ENCODE measurements around the gene INHBB.

DNA sequence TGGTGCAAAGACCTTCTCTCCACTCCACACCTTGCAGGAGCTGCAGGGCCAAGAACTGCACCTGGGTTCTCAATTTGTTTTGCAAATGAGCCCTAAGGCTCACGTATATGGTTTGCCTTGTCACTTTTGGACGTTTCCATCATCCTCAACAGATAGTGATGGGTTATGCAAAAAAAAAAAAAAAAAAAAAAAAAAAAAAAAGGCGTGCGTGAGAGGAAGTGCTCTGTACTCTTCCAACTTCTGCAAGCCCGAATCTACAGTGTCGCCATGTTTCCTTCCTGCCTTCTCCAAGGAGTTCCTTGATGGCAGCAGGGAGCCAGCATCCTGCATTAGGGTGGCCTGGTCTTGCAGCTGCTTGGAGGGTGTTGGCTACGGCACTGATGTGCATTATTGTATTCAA lies 4.0 kb upstream of the INHBB start:
- TF ChIP-seq, protein P1, sequence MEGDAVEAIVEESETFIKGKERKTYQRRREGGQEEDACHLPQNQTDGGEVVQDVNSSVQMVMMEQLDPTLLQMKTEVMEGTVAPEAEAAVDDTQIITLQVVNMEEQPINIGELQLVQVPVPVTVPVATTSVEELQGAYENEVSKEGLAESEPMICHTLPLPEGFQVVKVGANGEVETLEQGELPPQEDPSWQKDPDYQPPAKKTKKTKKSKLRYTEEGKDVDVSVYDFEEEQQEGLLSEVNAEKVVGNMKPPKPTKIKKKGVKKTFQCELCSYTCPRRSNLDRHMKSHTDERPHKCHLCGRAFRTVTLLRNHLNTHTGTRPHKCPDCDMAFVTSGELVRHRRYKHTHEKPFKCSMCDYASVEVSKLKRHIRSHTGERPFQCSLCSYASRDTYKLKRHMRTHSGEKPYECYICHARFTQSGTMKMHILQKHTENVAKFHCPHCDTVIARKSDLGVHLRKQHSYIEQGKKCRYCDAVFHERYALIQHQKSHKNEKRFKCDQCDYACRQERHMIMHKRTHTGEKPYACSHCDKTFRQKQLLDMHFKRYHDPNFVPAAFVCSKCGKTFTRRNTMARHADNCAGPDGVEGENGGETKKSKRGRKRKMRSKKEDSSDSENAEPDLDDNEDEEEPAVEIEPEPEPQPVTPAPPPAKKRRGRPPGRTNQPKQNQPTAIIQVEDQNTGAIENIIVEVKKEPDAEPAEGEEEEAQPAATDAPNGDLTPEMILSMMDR (IDR thresholded peaks at IDR 0.05; ENCODE audit: poor library complexity, severe bottlenecking), result no peak
- no peak for TF ChIP-seq RAD21 (conservative IDR thresholded peaks at IDR 0.05)
- no peak for TF ChIP-seq TAF1 (IDR thresholded peaks at IDR 0.05; ENCODE audit: low read depth)
- no peak for TF ChIP-seq POLR2AphosphoS5 (IDR thresholded peaks at IDR 0.05)
- no peak for TF ChIP-seq EZH2 (IDR thresholded peaks at IDR 0.05; ENCODE audit: borderline replicate concordance, insufficient read depth, low read length, poor library complexity, severe bottlenecking)

All from neural cell (in vitro differentiated cells).